G401.6 (cell line): ENCODE data around the gene SLC6A2.

Experiments used
- FAIRE-seq: peaks from 2 replicates; lab custom pipeline; 2012; peaks lifted over from hg19 to GRCh38; lab: Jason Lieb, UNC

SLC6A2 gene

GRCh38 chr16:55672471-55672870 is 16.7 kb downstream of the SLC6A2 start:
- FAIRE-seq = no peak

- no peak for FAIRE-seq
Observed at GRCh38 chr16:55678161-55678821, 22.5 kb downstream of the SLC6A2 start.

GRCh38 chr16:55682086-55682485 is 26.3 kb downstream of the SLC6A2 start:
- FAIRE-seq = no peak

- FAIRE-seq = no peak
Observed at GRCh38 chr16:55685973-55686372, 30.2 kb downstream of the SLC6A2 start.

GRCh38 chr16:55686671-55687070 is 30.9 kb downstream of the SLC6A2 start:
- no peak for FAIRE-seq

- no peak for FAIRE-seq
Observed at GRCh38 chr16:55687802-55688201, 32.0 kb downstream of the SLC6A2 start.

GRCh38 chr16:55690841-55691240 is 35.1 kb downstream of the SLC6A2 start:
- no peak for FAIRE-seq

- no peak for FAIRE-seq
Observed at GRCh38 chr16:55691771-55692170, 36.0 kb downstream of the SLC6A2 start.

- no peak for FAIRE-seq
Observed at GRCh38 chr16:55695595-55695994, 39.8 kb downstream of the SLC6A2 start.

- no peak for FAIRE-seq
Observed at GRCh38 chr16:55697867-55698266, 42.1 kb downstream of the SLC6A2 start.

- no peak for FAIRE-seq
Observed at GRCh38 chr16:55698331-55698730, 42.5 kb downstream of the SLC6A2 start.

GRCh38 chr16:55698946-55699345 is 43.2 kb downstream of the SLC6A2 start:
- FAIRE-seq = no peak

- no peak for FAIRE-seq
Observed at GRCh38 chr16:55699616-55700015, 43.8 kb downstream of the SLC6A2 start.

- no peak for FAIRE-seq
Observed at GRCh38 chr16:55700067-55700466, 44.3 kb downstream of the SLC6A2 start.

GRCh38 chr16:55700961-55701360 is 45.2 kb downstream of the SLC6A2 start:
- no peak for FAIRE-seq

GRCh38 chr16:55701442-55702319 is 45.9 kb downstream of the SLC6A2 start:
- FAIRE-seq = no peak

GRCh38 chr16:55703003-55704001 is 47.5 kb downstream of the SLC6A2 start:
- FAIRE-seq = no peak

GRCh38 chr16:55706739-55707384 is 51.1 kb downstream of the SLC6A2 start:
- no peak for FAIRE-seq

GRCh38 chr16:55709801-55710200 is 54.0 kb downstream of the SLC6A2 start:
- FAIRE-seq = no peak

GRCh38 chr16:55710466-55710865 is 54.7 kb downstream of the SLC6A2 start:
- FAIRE-seq = no peak

GRCh38 chr16:55711959-55712876 is 56.4 kb downstream of the SLC6A2 start:
- FAIRE-seq = peak; percentile 47
